GM12878 (cell line): ENCODE data around the gene CLEC4M. TPM values are rescaled to one million over a fixed set of nuclear protein-coding genes. Genes with fewer than 3 reads are reported as not detected.

ENCODE experiments used
- BCL11A ChIP-seq: IDR thresholded peaks from 2 replicates; pipeline ENCODE4 v1.6.1; 2011; ENCODE audit warnings: low read depth, low read length
- CHD4 ChIP-seq: fragments of 200-600 bp; sonication (generic); IDR thresholded peaks from 2 replicates; pipeline ENCODE4 v1.6.1; 2016; ENCODE audit warnings: mild to moderate bottlenecking
- CREB1 ChIP-seq: IDR thresholded peaks from 2 replicates; pipeline ENCODE4 v1.6.1; 2012; ENCODE audit warnings: low read depth, mild to moderate bottlenecking, inconsistent platforms
- IKZF2 ChIP-seq, 2 experiments: fragments of 450-650 bp; IDR thresholded peaks; 2 replicates each; pipeline ENCODE4 v1.6.1; 2017; ENCODE audit warnings: mild to moderate bottlenecking in 2 of 2, moderate library complexity in 2 of 2
- MEF2B ChIP-seq: fragments of 450-650 bp; IDR thresholded peaks from 2 replicates; pipeline ENCODE4 v1.6.1; 2018; ENCODE audit warnings: mild to moderate bottlenecking, moderate library complexity; ENCODE audit not compliant: partially characterized antibody, poor library complexity, severe bottlenecking
- MTA2 ChIP-seq: fragments of 450-650 bp; IDR thresholded peaks from 2 replicates; pipeline ENCODE4 v1.6.1; 2016; ENCODE audit warnings: low read depth, mild to moderate bottlenecking, moderate library complexity
- NFXL1 ChIP-seq: fragments of 450-650 bp; IDR thresholded peaks from 2 replicates; pipeline ENCODE4 v1.6.1; 2017; ENCODE audit warnings: antibody characterized with exemption, mild to moderate bottlenecking, borderline replicate concordance
- NR2C1 ChIP-seq: fragments of 450-650 bp; IDR thresholded peaks from 2 replicates; pipeline ENCODE4 v1.6.1; 2017; ENCODE audit warnings: antibody characterized with exemption, mild to moderate bottlenecking, moderate library complexity
- PAX5 ChIP-seq: IDR thresholded peaks from 2 replicates; pipeline ENCODE4 v1.6.1; 2011; ENCODE audit warnings: low read depth, low read length, borderline replicate concordance
- REST ChIP-seq: IDR thresholded peaks from 2 replicates; pipeline ENCODE4 v1.6.1; 2012; ENCODE audit warnings: mild to moderate bottlenecking, low read depth, low read length
- SKIL ChIP-seq: fragments of 450-650 bp; IDR thresholded peaks from 2 replicates; pipeline ENCODE4 v1.6.1; 2017; ENCODE audit warnings: mild to moderate bottlenecking, low read depth, inconsistent platforms; ENCODE audit not compliant: poor library complexity, severe bottlenecking
- SMARCA5 ChIP-seq: fragments of 450-650 bp; IDR thresholded peaks from 2 replicates; pipeline ENCODE4 v1.6.1; 2017; ENCODE audit warnings: mild to moderate bottlenecking
- TAF1 ChIP-seq: IDR thresholded peaks from 2 replicates; pipeline ENCODE4 v1.6.1; 2011; ENCODE audit warnings: mild to moderate bottlenecking, low read depth, low read length, borderline replicate concordance
- TCF3 ChIP-seq: IDR thresholded peaks from 2 replicates; pipeline ENCODE4 v1.6.1; 2012; ENCODE audit warnings: low read depth, mild to moderate bottlenecking, low read length, borderline replicate concordance; ENCODE audit not compliant: insufficient read depth
- USF2 ChIP-seq: IDR thresholded peaks from 2 replicates; pipeline ENCODE4 v1.6.1; 2011; ENCODE audit warnings: low read depth, low read length, improper control_type of control experiment, borderline replicate concordance
- polyA plus RNA-seq, 11 experiments: library from polyadenylated mRNA; depleted of rRNA in 4 of 11; unstranded in 6 of 11; stranded (reverse) in 5 of 11; fragments of >200 nt; fragmentation: Nextera tagmentation in 4 of 11; fragmentation: Illumina TruSeq in 1 of 11; extraction: Ambion mirVana in 4 of 11; extraction: Trizol in 1 of 11; gene quantifications; 1 replicate in 1 of 11; 2 replicates in 10 of 11; pipeline versions ENCODE4 v1.2.1 to v1.2.3, GENCODE V29; 2011 to 2016; ENCODE audit warnings: inconsistent platforms in 2 of 11, missing spikeins in 2 of 11, low read depth in 1 of 11
- total RNA-seq, 4 experiments: library from RNA; depleted of rRNA in 3 of 4; stranded (reverse); fragments of >200 nt in 3 of 4; fragmentation: Illumina TruSeq in 1 of 4; extraction: Trizol in 1 of 4; gene quantifications; 2 replicates each; pipeline versions ENCODE4 v1.2.1 to v1.2.3, GENCODE V29; 2013 to 2021
- TF ChIP-seq, protein P1 (sequence below): fragments of 450-650 bp; IDR thresholded peaks from 2 replicates; pipeline ENCODE4 v1.6.1; 2017; ENCODE audit warnings: low read depth, mild to moderate bottlenecking, moderate library complexity
- TF ChIP-seq, protein P2 (sequence below): fragments of 150-350 bp; IDR thresholded peaks from 2 replicates; pipeline ENCODE4 v1.6.1; 2014; ENCODE audit warnings: mild to moderate bottlenecking, low read depth, low read length
- TF ChIP-seq, protein P3 (sequence below): fragments of 450-650 bp; IDR thresholded peaks from 2 replicates; pipeline ENCODE4 v1.6.1; 2016; ENCODE audit warnings: mild to moderate bottlenecking

Gene CLEC4M
- total and polyA plus RNA-seq, 10 of the 15 experiments (the other 5 are each of a cell fraction or from before 2014, with no cell fraction given) = 0.11 to 0.42 (median 0.25) TPM; not detected in 1

DNA sequence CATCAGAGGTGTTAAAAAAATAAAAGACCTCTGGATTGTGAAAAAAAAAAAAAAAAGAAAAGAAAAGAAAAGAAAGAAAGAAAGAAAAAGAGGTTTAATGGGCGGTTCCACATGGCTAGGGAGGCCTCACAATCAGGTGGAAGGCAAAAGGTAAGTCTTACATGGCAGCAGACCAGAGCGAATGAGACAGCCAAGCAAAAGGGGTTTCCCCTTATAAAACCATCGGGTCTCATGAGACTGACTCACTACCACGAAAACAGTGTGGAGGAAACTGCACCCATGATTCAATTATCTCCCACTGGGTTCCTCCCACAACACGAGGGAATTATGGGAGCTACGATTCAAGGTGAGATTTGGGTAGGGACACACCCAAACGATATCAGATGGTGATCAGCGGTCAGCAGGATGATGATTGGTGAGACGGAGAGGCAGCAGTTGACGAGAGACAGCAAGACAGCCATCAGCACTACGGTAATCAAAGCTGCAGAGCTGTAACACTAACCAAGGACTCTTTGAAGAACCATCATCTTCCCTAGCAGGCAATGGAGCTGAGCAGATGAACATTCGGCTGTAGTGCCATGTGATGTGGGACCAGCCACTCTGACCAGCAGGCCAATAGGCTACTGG, 11.8 kb upstream of the CLEC4M start (continued):
- TF ChIP-seq MTA2 (peak; percentile 24; the same call in 1 of the 2 replicates), NR2C1 (no peak), CREB1 (no peak), MEF2B (peak; percentile 81), PAX5 (peak; percentile 18; the same call in 1 of the 2 replicates), BCL11A (peak; percentile 41; the same call in 1 of the 2 replicates), REST (no peak), NFXL1 (no peak), SMARCA5 (no peak), TAF1 (no peak), CHD4 (no peak), USF2 (no peak), TCF3 (no peak), SKIL (peak; percentile 32), IKZF2 (IDR thresholded peaks at IDR 0.05) (peak in 1 of 2 experiments; percentile 40; a peak in 1 of 4 replicates)
- TF ChIP-seq, protein P1, sequence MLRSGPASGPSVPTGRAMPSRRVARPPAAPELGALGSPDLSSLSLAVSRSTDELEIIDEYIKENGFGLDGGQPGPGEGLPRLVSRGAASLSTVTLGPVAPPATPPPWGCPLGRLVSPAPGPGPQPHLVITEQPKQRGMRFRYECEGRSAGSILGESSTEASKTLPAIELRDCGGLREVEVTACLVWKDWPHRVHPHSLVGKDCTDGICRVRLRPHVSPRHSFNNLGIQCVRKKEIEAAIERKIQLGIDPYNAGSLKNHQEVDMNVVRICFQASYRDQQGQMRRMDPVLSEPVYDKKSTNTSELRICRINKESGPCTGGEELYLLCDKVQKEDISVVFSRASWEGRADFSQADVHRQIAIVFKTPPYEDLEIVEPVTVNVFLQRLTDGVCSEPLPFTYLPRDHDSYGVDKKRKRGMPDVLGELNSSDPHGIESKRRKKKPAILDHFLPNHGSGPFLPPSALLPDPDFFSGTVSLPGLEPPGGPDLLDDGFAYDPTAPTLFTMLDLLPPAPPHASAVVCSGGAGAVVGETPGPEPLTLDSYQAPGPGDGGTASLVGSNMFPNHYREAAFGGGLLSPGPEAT = peak; percentile 18; the same call in 1 of the 2 replicates
- TF ChIP-seq, protein P2, sequence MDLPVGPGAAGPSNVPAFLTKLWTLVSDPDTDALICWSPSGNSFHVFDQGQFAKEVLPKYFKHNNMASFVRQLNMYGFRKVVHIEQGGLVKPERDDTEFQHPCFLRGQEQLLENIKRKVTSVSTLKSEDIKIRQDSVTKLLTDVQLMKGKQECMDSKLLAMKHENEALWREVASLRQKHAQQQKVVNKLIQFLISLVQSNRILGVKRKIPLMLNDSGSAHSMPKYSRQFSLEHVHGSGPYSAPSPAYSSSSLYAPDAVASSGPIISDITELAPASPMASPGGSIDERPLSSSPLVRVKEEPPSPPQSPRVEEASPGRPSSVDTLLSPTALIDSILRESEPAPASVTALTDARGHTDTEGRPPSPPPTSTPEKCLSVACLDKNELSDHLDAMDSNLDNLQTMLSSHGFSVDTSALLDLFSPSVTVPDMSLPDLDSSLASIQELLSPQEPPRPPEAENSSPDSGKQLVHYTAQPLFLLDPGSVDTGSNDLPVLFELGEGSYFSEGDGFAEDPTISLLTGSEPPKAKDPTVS = no peak
- TF ChIP-seq, protein P3, sequence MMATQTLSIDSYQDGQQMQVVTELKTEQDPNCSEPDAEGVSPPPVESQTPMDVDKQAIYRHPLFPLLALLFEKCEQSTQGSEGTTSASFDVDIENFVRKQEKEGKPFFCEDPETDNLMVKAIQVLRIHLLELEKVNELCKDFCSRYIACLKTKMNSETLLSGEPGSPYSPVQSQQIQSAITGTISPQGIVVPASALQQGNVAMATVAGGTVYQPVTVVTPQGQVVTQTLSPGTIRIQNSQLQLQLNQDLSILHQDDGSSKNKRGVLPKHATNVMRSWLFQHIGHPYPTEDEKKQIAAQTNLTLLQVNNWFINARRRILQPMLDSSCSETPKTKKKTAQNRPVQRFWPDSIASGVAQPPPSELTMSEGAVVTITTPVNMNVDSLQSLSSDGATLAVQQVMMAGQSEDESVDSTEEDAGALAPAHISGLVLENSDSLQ = 0 out of 2 replicates have a peak, but pooled peaks have one; percentile 30
